ENCODE measurements around the gene CENPU. TPM values are rescaled to one million over a fixed set of nuclear protein-coding genes. Genes with fewer than 3 reads are reported as not detected.

The CENPU gene
- total RNA-seq, 1 experiment from 2014 or later: 124 TPM

- Histone ChIP-seq H3K18ac (ENCODE audit: insufficient read length, low read depth, low read length) (no peak overlapping the region), H2BK15ac (ENCODE audit: low read depth, low read length) (no peak overlapping the region), H4K5ac (ENCODE audit: insufficient read length, low read depth, low read length) (no peak overlapping the region), H3K79me2 (ENCODE audit: insufficient read depth, low read length) (no peaks in the 10 kb centered on the region), H4K8ac (replicated peaks; ENCODE audit: insufficient read length, low read depth, low read length) (no peak overlapping the region), H2BK120ac (ENCODE audit: low read depth, low read length, poor library complexity, severe bottlenecking) (no peak overlapping the region), H3K4ac (ENCODE audit: low read depth, low read length) (no peak overlapping the region), H4K91ac (ENCODE audit: insufficient read length, low read depth, low read length) (no peak overlapping the region), H2BK20ac (ENCODE audit: low read depth, low read length, poor library complexity, severe bottlenecking) (no peak overlapping the region), H2AK5ac (ENCODE audit: insufficient read length, low read length) (no peak overlapping the region), H3K23ac (ENCODE audit: insufficient read length, low read depth, low read length) (no peak overlapping the region), H3K56ac (ENCODE audit: insufficient read length, low read depth, low read length) (no peak overlapping the region), H3K4me2 (ENCODE audit: insufficient read depth, insufficient read length, low read length) (no peak overlapping the region), H3K9ac (ENCODE audit: extremely low read depth, insufficient read length, low read length) (no peak overlapping the region), H3K79me1 (ENCODE audit: insufficient read depth, low read depth, low read length, poor library complexity, severe bottlenecking) (no peaks in the 10 kb centered on the region), H3K27ac (ENCODE audit: insufficient read length, low read depth, low read length) (no peak overlapping the region), H2BK12ac (ENCODE audit: insufficient read length, low read depth, low read length) (no peak overlapping the region), H3K9me3 (ENCODE audit: control insufficient read depth, low read depth, low read length) (no peaks in the 10 kb centered on the region), H3K14ac (ENCODE audit: insufficient read depth, low read length) (no peak overlapping the region), H3T11ph (ENCODE audit: low read length) (no peak overlapping the region), H4K20me1 (ENCODE audit: control insufficient read depth, insufficient read depth, insufficient read length) (no peaks in the 10 kb centered on the region), H2AFZ (ENCODE audit: low read length) (no peak overlapping the region), H3K27me3 (ENCODE audit: insufficient read depth, low read length) (no peaks in the 10 kb centered on the region), H2BK5ac (ENCODE audit: insufficient read length, low read length) (no peak overlapping the region), H3K23me2 (ENCODE audit: insufficient read length, low read depth, low read length, poor library complexity, severe bottlenecking) (no peaks in the 10 kb centered on the region), H3K4me1 (ENCODE audit: insufficient read depth, low read length) (no peaks in the 10 kb centered on the region)
- H3K9me3 Mint-ChIP-seq: no peaks in the 10 kb centered on the region
- WGBS (ENCODE audit: extremely low coverage, insufficient read length, low lambda C conversion rate): no CpG with 5 or more reads among the region's 5 CpGs
- no peak for TF ChIP-seq CTCF (conservative IDR thresholded peaks at IDR 0.05)
- no peaks in the 10 kb centered on the region for H3K27me3 Mint-ChIP-seq (ENCODE audit: low read depth)
- H3K4me1 Mint-ChIP-seq: peaks cover 8 to 15% of the 10 kb centered on the region in 2 experiments
- no peak for DNase-seq
- H3K27ac Mint-ChIP-seq: peak overlapping the region in 2 of 3 experiments; percentile 4 to 90; a peak in 4 of 7 replicates
- H3K4me3 Mint-ChIP-seq: no peak overlapping the region
- peaks cover 16 to 53% (median 40%) of the 10 kb centered on the region in 3 experiments; a peak in 5 of 7 replicates for H3K36me3 Mint-ChIP-seq (ENCODE audit: insufficient read depth in 1 of 3, low read depth in 3 of 3)
Observed at GRCh38 chr4:184693056-184693455, 40.8 kb downstream of the CENPU start.

Data from H9 (cell line).